NT2/D1 (cell line): ENCODE measurements around the gene STAT6.

Source experiments
- SUZ12 ChIP-seq: IDR thresholded peaks from 2 replicates; pipeline ENCODE4 v1.6.1; 2011; ENCODE audit not compliant: insufficient read length, insufficient read depth; ENCODE audit errors: extremely low read depth
- YY1 ChIP-seq: IDR thresholded peaks from 2 replicates; pipeline ENCODE4 v1.6.1; 2011; ENCODE audit not compliant: insufficient read length, insufficient read depth
- ZNF274 ChIP-seq: IDR thresholded peaks from 2 replicates; pipeline ENCODE4 v1.6.1; 2011; ENCODE audit warnings: mild to moderate bottlenecking, low read depth, low read length

- TF ChIP-seq ZNF274 (no peak), SUZ12 (no peak), YY1 (no peak)
Measured at GRCh38 chr12:57145460-57146059, 34.4 kb upstream of the STAT6 start.
